ENCODE results near the gene NOTCH4.

GRCh38 chr6:32151181-32151862 lies 72.5 kb downstream of the NOTCH4 start:
- TF ChIP-seq RAD21 (IDR thresholded peaks at IDR 0.05; ENCODE audit: low read depth) (no peak), MAX (IDR thresholded peaks at IDR 0.05) (no peak), TAF1 (IDR thresholded peaks at IDR 0.05; ENCODE audit: low read depth) (no peak), YY1 (IDR thresholded peaks at IDR 0.05; ENCODE audit: low read depth) (no peak), EGR1 (IDR thresholded peaks at IDR 0.05) (no peak), EP300 (IDR thresholded peaks at IDR 0.05; ENCODE audit: borderline replicate concordance) (no peak), CREB1 (IDR thresholded peaks at IDR 0.05; ENCODE audit: low read depth) (no peak), REST (IDR thresholded peaks at IDR 0.05; ENCODE audit: low read depth) (no peak)
